K562 (cell line): ENCODE measurements around the gene DCAKD. TPM values are rescaled to one million over a fixed set of nuclear protein-coding genes. Genes with fewer than 3 reads are reported as not detected.

Source experiments
- CBFA2T3 ChIP-seq: fragments of 450-650 bp; IDR thresholded peaks from 2 replicates; pipeline ENCODE4 v1.6.1; 2017
- FOXA3 ChIP-seq, 2 experiments: fragments of 450-650 bp in 1 of 2; sonication (generic) in 1 of 2; formaldehyde crosslinking; IDR thresholded peaks in 1 of 2; conservative IDR thresholded peaks in 1 of 2; 2 replicates each; pipeline versions ENCODE4 v1.4.0 to v1.8.0; 2020 to 2022; ENCODE audit warnings: mild to moderate bottlenecking in 2 of 2, missing genetic modification reagents in 1 of 2
- GTF3C2 ChIP-seq: IDR thresholded peaks from 3 replicates; pipeline ENCODE4 v1.6.1; 2011; ENCODE audit warnings: borderline replicate concordance, mild to moderate bottlenecking, moderate library complexity; ENCODE audit not compliant: insufficient read length; ENCODE audit errors: extremely low read depth
- KAT7 ChIP-seq: sonication (generic); formaldehyde crosslinking; IDR thresholded peaks from 2 replicates; pipeline ENCODE4 v1.8.0; 2022; ENCODE audit warnings: missing genetic modification reagents, mild to moderate bottlenecking, borderline replicate concordance
- NR2C2 ChIP-seq, 2 experiments: fragments of 200-800 bp in 1 of 2; sonication (Bioruptor generic) in 1 of 2; sonication (generic) in 1 of 2; formaldehyde crosslinking in 1 of 2; IDR thresholded peaks; 2 replicates each; pipeline versions ENCODE4 v1.6.1 to v1.8.0; 2016 to 2022; ENCODE audit warnings: mild to moderate bottlenecking in 1 of 2, missing compliant biosample characterization in 1 of 2, missing genetic modification characterization in 1 of 2, missing genetic modification reagents in 1 of 2
- polyA plus RNA-seq, 8 experiments: library from polyadenylated mRNA; depleted of rRNA in 4 of 8; stranded (reverse) in 5 of 8; unstranded in 3 of 8; fragments of >200 nt; fragmentation: Nextera tagmentation in 2 of 8; fragmentation: Illumina TruSeq in 1 of 8; extraction: Ambion mirVana in 2 of 8; extraction: Trizol in 1 of 8; gene quantifications; 2 replicates each; pipeline versions ENCODE4 v1.2.1 to v1.2.3, GENCODE V29; 2011 to 2014; ENCODE audit warnings: inconsistent platforms in 1 of 8, missing spikeins in 1 of 8
- total RNA-seq, 7 experiments: library from RNA; depleted of rRNA in 6 of 7; stranded (reverse); fragments of >200 nt in 6 of 7; fragmentation: Illumina TruSeq in 2 of 7; extraction: Trizol in 2 of 7; gene quantifications; 2 replicates each; pipeline versions ENCODE4 v1.2.1 to v1.2.3, GENCODE V29; 2011 to 2021; ENCODE audit warnings: low replicate concordance in 1 of 7

The DCAKD gene
- total and polyA plus RNA-seq, 9 of the 15 experiments (the other 6 are each of a cell fraction or from before 2014, with no cell fraction given): 7.9 to 35.5 (median 21.4) TPM

GRCh38 chr17:45061606-45062205 is 10.3 kb upstream of the DCAKD start (continued):
- TF ChIP-seq KAT7 (no peak), CBFA2T3 (no peak), GTF3C2 (no peak), NR2C2 (CRISPR knock-in tag; IDR thresholded peaks at IDR 0.05) (no peak), NR2C2 (tag; IDR thresholded peaks at IDR 0.05) (no peak), FOXA3 (CRISPR knock-in tag; conservative IDR thresholded peaks at IDR 0.05 in 1 of 2, IDR thresholded peaks at IDR 0.05 in 1 of 2) (0 out of 4 replicates have a peak, but pooled peaks of 1 of the 2 experiments have one; percentile 30)
- TF ChIP-seq, all 486 proteins: peak for 9
